AG10803 (cell line): ENCODE results near the gene CDO1.

Source experiments
- DNase-seq: peaks from one replicate; pipeline ENCODE4 v3.0.0; 2010; ENCODE audit warnings: low read depth
- H3K4me3 ChIP-seq: 2 replicates; pipeline ENCODE4 v1.5.1; 2011; ENCODE audit warnings: mild to moderate bottlenecking, low read length, control low read depth
- TF ChIP-seq, protein P1 (sequence below): conservative IDR thresholded peaks from 2 replicates; pipeline ENCODE4 v1.5.1; 2011; ENCODE audit warnings: mild to moderate bottlenecking, low read length, control low read depth, inconsistent platforms

The CDO1 gene

GRCh38 chr5:115774684-115775083, 41.8 kb downstream of the CDO1 start:
- no peak for DNase-seq
- TF ChIP-seq, protein P1, sequence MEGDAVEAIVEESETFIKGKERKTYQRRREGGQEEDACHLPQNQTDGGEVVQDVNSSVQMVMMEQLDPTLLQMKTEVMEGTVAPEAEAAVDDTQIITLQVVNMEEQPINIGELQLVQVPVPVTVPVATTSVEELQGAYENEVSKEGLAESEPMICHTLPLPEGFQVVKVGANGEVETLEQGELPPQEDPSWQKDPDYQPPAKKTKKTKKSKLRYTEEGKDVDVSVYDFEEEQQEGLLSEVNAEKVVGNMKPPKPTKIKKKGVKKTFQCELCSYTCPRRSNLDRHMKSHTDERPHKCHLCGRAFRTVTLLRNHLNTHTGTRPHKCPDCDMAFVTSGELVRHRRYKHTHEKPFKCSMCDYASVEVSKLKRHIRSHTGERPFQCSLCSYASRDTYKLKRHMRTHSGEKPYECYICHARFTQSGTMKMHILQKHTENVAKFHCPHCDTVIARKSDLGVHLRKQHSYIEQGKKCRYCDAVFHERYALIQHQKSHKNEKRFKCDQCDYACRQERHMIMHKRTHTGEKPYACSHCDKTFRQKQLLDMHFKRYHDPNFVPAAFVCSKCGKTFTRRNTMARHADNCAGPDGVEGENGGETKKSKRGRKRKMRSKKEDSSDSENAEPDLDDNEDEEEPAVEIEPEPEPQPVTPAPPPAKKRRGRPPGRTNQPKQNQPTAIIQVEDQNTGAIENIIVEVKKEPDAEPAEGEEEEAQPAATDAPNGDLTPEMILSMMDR = no peak
- no peak overlapping the region for H3K4me3 ChIP-seq

GRCh38 chr5:115772731-115773475, 43.6 kb downstream of the CDO1 start:
- TF ChIP-seq, protein P1 = no peak
- H3K4me3 ChIP-seq = no peak overlapping the region
- no peak for DNase-seq

GRCh38 chr5:115770466-115770865, 46.0 kb downstream of the CDO1 start:
- no peak overlapping the region for H3K4me3 ChIP-seq
- TF ChIP-seq, protein P1 = peak; percentile 52
- peak; percentile 6 for DNase-seq

- no peak overlapping the region for H3K4me3 ChIP-seq
- TF ChIP-seq, protein P1 = no peak
- DNase-seq = no peak
These were observed 49.0 kb downstream of the CDO1 start for GRCh38 chr5:115767424-115767823.

- DNase-seq = no peak
- TF ChIP-seq, protein P1 = no peak
- H3K4me3 ChIP-seq = no peak overlapping the region
These were observed 49.9 kb downstream of the CDO1 start for GRCh38 chr5:115766608-115767007.

DNA sequence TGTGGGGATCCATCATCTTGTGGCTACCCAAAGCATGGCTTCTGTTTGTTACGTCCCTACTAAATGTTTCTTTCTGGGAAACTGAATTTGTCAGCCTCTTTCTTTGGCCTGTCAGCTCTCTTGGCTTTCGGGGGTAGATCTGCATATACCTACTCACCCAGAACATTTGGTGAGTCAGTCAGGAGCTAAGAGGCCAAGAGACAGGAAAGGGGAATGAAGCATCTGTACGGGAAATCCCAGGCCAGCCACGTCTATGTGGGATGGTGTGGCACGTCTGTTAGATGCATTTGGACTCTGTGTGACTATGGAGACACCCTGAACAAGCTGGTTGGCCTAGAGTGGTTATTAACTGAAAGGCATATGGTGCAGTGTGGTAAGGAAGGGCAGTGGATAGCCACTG, 58.1 kb downstream of the CDO1 start:
- no peak for DNase-seq
- H3K4me3 ChIP-seq = no peak overlapping the region
- TF ChIP-seq, protein P1 = no peak

- TF ChIP-seq, protein P1 = no peak
- H3K4me3 ChIP-seq = no peak overlapping the region
These were observed 60.8 kb downstream of the CDO1 start for GRCh38 chr5:115755675-115756074.

More at GRCh38 chr5:115755675-115756074, 60.8 kb downstream of the CDO1 start:
- no peak for DNase-seq
